NOMO-1 treated with dmso at 0.1 percent for 144 hours (cell line): ENCODE results near the gene RIPOR3.
"Not testable (repeated sequence)": the region's sequence is repeated elsewhere in the genome, so short reads cannot be mapped to it uniquely, and the experiment has no call there.

Experiments
- DNase-seq: peaks from one replicate; lab custom pipeline; 2025; ENCODE audit not compliant: unreplicated experiment; lab: John Stamatoyannopoulos, UW

RIPOR3 gene

GRCh38 chr20:50704971-50705370, 13.6 kb upstream of the RIPOR3 start:
- DNase-seq, result no peak

- no peak for DNase-seq
Measured at GRCh38 chr20:50704514-50704913, 13.2 kb upstream of the RIPOR3 start.

DNA sequence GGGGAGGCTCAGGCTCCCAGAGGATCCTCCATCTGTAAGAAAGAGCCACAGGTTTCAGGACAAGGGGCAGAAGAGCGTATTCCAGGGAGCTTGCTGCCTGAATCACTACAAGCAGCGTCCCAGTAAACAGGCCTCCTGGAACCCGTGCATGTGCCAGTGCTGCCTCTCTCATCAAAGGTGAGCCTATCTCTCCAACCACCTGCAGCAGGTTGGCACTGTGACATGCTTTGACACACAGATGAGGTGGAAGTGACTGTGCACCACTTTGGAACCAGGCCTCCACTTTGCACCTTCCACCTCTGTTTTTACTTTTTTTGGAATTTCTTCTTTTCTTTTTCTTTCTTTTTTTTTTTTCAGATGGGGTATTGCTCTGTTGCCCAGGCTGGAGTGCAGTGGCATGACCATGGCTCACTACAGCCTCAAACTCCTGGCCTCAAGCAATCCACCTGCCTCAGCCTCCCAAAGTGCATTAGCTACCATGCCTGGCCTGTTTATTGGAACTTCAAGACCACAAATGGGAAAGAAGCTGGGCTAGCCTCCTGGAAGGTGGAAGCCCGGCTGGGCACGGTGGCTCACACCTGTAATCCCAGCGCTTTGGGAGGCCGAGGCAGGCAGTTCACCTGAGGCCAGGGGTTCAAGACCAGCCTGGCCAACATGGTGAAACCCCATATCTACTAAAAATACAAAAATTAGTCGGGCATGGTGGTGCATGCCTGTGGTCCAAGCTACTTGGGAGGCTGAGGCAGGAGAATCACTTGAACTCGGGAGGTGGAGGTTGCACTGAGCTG, 12.5 kb upstream of the RIPOR3 start:
- DNase-seq, result not testable (repeated sequence)

GRCh38 chr20:50701041-50701963, 10.0 kb upstream of the RIPOR3 start:
- no peak for DNase-seq

DNA sequence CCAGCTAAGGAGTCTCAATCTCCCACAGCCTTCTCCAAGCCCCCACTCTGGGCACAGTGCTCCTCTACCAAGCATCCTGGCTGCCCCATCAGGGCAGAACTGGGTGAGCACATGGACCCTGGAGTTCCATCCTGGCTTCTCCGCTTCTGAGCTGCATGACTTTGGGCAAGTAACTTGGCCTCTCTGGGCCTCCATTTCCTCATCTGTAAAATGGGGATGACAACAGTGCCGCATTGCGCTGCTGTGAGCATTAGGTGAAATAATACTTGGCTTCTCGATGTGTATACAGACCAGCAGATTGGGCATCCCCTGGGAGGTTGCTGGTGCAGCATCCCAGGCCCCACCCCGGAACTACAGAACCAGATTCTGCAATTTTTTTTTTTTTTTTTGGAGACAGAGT, 8.3 kb upstream of the RIPOR3 start:
- DNase-seq, result no peak

DNA sequence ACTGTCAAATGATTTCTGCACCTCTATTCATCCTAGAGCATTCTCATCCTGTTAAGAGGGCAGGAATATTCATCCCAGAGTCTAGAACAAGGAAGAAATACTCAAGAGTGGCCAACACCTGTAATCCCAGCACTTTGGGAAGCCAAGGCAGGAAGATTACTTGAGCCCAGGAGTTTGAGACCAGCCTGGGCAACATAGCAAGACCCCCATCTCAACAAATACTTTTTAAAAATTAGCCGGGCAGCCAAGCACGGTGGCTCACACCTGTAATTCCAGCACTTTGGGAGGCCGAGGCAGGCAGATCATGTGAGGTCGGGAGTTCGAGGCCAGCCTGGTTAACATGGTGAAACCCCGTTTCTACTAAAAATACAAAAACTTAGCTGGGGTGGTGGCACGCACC, 6.9 kb upstream of the RIPOR3 start:
- not testable (repeated sequence) for DNase-seq

GRCh38 chr20:50695135-50695872, 4.0 kb upstream of the RIPOR3 start:
- DNase-seq, result no peak

DNA sequence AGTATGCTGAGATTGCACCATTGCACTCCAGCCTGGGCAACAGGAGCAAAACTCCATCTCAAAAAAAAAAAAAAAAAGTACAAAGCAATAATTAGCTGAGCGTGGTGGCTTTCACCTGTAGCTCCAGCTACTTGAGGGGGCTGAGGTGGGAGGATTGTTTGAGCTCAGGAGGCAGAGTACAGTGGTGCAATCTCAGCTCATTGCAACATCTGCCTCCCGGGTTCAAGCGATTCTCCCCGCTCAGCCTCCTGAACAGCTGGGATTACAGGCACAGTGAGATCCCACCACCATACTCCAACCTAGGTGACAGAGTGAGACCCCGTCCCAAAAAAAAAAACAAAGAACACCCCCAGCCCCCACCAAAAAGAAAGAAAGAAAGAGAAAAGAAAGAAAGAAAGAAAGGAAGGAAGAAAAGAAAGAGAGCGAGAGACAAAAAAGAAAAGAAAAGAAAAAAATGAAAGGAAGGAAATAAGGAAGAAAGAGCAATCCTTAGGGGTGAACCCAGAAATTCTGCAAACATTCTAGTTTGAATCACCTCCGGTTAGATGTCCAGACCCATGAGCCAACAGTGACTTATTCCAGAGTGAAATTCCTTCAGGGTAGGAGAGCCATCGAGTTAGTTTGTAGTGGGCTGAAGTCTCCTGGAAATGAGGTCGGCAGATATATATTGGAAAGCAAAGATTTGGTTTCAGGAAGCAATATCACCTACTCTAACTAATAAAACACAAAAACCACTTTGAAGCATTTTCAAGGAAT, 3.2 kb upstream of the RIPOR3 start:
- no peak for DNase-seq

DNA sequence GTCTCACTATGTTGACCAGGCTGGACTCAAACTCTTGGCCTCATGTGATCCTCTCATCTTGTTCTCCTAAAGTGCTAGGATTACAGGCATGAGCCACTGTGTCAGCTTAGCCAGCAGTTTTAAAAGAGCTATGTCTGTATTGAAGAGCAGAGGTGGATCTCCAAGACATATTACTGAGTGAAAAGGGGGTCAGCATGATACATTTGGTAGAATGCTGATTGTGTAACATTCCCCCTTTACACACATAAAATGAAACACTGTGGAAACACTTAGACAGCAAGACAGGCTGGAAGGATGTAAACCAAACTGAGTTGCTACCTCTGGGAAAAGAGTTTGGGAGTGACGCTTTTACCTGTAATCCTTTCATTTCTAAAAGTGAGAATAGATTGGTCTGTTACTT, 1.7 kb upstream of the RIPOR3 start:
- DNase-seq, result no peak

DNA sequence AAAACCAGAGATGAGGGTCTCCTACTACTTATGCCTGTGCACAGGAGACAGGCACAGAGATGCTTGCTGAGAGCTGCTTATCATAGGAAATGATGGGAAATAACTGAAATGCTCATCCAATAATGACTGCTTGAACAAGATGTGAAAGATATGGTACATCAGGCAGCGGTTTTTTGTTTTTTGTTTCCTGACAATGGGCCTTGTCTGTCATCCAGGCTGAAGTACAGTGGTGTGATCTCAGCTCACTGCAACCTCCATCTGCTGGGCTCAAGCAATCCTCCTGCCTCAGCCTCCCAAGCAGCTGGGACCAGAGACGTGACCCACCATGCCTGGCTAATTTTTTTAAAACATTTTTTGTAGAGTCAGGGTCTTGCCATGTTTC, 1.2 kb upstream of the RIPOR3 start:
- DNase-seq, result no peak

GRCh38 chr20:50691573-50692551, 520 bp upstream of the RIPOR3 start:
- no peak for DNase-seq

DNA sequence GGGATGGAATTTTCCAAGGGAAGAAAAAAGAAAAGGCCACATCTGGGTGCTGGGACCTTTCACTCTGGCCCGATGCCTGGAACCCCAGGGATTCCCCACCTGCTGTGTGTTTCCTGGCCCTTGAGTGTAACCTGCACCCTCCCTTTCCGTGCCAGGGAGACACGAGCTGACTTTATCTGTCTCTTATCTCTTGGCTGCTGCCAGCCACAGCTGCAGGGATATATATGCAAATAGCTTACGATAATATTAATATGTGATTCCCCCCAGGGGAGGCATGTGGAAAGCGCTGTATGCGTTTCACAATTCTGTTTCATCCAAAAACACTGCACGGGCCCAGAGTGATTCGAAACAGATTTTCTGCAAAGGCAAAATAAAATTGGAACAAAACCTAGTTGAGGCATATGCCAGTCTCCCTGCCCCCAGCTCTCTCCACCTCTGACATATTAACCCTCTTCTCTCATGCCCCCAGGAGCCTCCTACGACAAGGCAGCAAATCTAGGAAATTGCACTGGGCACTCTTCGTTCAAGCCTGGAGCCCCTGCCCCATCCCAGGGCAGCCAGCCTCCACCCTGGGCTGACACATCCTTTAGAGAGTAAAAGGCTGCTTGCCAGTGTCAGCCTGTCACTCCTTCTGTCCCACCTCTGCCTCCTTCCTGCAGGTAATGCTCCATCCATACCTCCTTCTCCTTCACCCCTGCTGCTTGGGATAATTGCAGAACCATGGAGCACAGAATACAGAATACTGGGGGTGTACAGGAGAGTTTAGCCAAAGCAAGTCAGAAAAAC, 1.3 kb downstream of the RIPOR3 start:
- DNase-seq, result no peak

DNA sequence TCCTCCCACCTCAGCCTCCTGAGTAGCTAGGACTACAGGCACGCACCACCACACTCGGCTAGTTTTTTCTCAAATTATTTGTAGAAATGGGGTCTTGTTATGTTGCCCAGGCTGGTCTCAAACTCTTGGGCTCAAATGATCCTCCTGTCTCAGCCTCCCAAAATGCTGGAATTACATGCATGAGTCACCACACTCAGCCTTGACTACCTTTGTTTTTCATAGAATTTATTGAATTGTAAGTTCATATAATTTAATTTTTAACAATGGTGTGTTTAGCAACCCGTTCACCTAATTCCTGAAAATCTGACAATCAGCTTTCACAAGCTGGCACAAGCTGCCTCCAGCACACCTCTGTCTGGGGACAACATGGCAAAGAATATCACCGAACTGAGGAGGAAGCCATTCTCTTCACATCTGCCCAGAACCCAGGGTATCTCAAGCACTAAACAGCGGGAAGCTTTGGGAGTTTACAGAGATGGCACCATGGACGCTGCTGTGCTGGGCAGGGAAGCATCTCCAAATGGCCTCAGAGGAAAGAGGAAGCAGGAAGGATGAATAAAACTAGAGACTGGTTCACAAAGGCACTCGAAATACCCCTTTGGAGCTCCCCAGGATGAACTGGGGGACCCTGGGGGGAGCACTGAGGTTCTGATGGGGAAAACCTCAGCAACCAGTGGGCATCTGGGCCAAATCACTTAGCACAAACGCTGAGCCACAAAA, 2.9 kb downstream of the RIPOR3 start:
- DNase-seq, result no peak

- DNase-seq, result no peak
Measured at GRCh38 chr20:50686821-50687220, 4.5 kb downstream of the RIPOR3 start.

GRCh38 chr20:50683570-50683969, 7.8 kb downstream of the RIPOR3 start:
- no peak for DNase-seq

DNA sequence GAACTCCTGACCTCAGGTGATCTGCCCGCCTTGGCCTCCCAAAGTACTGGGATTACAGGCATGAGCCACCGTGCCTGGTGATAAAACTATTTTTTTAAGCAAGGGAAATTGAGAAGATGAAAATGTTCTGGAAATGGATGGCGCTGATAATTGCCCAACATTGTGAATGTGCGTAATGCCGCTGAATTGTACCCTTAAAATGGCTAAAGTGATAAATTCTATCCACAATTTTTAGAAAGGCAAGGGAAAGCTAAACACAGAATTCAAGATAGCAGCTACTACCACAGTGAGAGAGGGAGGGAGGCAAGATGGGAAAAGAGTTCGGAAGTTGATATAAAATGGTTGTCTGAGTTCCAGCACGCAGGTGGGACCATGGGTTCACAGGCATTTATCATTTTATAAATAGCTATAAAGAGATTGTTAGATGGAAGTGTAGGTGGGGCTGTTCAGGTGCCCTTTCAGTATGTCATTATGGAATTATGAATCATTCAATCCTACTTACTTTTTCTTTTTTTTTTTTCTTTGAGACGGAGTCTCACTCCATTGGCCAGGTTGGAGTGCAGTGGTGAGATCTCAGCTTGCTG, 8.3 kb downstream of the RIPOR3 start:
- no peak for DNase-seq

DNA sequence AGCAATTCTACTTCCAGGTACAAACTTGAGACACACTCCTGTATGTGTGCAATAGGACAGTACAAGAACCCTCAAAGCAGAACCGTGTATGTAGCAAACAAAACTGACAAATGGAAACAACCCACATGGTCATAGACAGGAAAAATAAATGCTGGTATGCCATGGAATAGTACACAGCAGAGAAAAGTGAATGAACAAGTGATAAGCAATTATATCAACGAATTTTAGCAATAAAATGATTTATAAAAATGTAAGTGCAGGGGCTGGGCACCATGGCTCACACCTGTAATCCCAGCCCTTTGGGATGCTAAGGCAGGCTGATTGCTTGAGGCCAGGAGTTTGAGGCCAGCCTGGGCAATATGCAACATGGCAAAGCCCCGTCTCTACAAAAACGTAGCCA, 9.3 kb downstream of the RIPOR3 start:
- no peak for DNase-seq
